ENCODE measurements around the gene SUN2. TPM values are rescaled to one million over a fixed set of nuclear protein-coding genes. Genes with fewer than 3 reads are reported as not detected.

Gene SUN2
- total RNA-seq, 1 donor from 2014 or later: 70.5 TPM

DNA sequence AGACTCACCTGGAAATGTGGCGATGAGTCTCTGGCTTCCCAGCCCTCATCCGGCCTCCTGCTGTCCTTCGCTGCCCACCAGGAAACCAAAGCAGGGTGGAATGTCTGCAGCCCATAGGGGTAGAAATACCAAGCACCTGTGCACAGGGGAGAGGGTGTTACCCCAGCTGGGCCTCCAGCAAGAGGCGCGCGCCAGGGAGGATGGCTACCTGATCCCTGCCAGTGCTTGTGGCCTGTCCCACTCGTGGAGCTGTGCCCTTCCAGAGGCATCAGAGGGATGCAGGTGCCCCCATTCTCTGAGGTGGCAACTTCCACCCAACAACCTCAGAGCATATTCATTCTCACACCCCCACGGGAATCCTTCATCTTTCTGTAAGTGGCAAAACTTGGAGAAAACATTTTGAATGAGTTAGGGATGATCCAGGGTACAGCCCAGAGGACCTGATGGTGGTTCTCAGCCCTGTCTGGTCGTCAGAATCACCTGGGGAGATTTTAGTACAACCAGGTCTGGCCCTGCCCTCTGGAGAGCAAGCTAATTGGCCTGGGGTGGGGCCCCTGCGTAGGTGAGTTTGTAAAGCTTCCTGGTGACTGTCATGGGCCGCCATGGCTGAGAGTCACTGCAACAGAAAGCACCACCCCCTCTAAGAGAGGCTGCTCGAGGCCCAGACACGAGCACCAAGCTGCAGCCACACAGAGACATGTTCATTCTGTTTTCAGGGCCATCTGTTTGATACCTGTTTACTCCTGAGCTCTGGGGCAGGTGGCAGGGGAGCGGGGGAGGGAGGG is 9.9 kb downstream of the SUN2 start:
- Mint-ChIP-seq H3K27ac (no peak overlapping the region), H3K4me1 (ENCODE audit: unreplicated experiment) (no peaks in the 10 kb centered on the region), H3K4me3 (no peak overlapping the region), H3K36me3 (peaks cover 8% of the 10 kb centered on the region), H3K27me3 (no peaks in the 10 kb centered on the region), H3K9me3 (no peaks in the 10 kb centered on the region)
- no peak for TF ChIP-seq CTCF (conservative IDR thresholded peaks at IDR 0.05)
- DNase-seq (ENCODE audit: extremely low spot score, unreplicated experiment): no peak

DNA sequence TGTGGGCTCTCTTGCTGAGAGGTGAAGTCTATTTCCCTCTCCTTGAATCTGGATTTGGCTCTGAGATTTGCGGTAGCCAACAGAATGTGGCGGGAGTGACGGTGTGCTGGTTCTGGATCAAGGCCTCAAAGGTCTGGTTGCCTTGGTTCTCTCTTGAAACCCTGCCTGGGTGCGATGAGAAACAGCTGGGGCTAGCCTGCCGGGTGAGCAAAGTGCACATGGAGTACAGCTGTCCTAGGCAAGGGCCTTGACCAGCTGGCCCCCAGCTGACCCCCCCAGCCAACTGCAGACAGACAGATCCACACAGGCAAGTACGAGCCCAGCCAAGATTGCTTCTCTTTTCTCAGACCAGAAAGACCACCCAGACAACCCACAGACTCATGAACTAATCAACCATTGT is 10.8 kb downstream of the SUN2 start:
- Mint-ChIP-seq H3K4me3 (no peak overlapping the region), H3K27ac (peak overlapping the region; percentile 34), H3K36me3 (peaks cover 8% of the 10 kb centered on the region), H3K27me3 (no peaks in the 10 kb centered on the region), H3K4me1 (ENCODE audit: unreplicated experiment) (no peaks in the 10 kb centered on the region), H3K9me3 (no peaks in the 10 kb centered on the region)
- DNase-seq (ENCODE audit: extremely low spot score, unreplicated experiment): no peak
- TF ChIP-seq CTCF (conservative IDR thresholded peaks at IDR 0.05): no peak

- no peak overlapping the region for H3K27ac Mint-ChIP-seq
Observed at GRCh38 chr22:38742176-38742942, 13.4 kb downstream of the SUN2 start.

GRCh38 chr22:38741576-38741975 is 14.2 kb downstream of the SUN2 start:
- no peaks in the 10 kb centered on the region for H3K9me3 Mint-ChIP-seq
- H3K4me1 Mint-ChIP-seq (ENCODE audit: unreplicated experiment): no peaks in the 10 kb centered on the region
- no peak overlapping the region for H3K4me3 Mint-ChIP-seq
- no peaks in the 10 kb centered on the region for H3K27me3 Mint-ChIP-seq
- peaks cover 9% of the 10 kb centered on the region for H3K36me3 Mint-ChIP-seq
- DNase-seq (ENCODE audit: extremely low spot score, unreplicated experiment): no peak
- no peak for TF ChIP-seq CTCF (conservative IDR thresholded peaks at IDR 0.05)
- no peak overlapping the region for H3K27ac Mint-ChIP-seq

More at GRCh38 chr22:38742176-38742942, 13.4 kb downstream of the SUN2 start:
- no peaks in the 10 kb centered on the region for H3K27me3 Mint-ChIP-seq
- no peak for DNase-seq (ENCODE audit: extremely low spot score, unreplicated experiment)
- no peaks in the 10 kb centered on the region for H3K9me3 Mint-ChIP-seq
- no peak overlapping the region for H3K4me3 Mint-ChIP-seq
- H3K4me1 Mint-ChIP-seq (ENCODE audit: unreplicated experiment): no peaks in the 10 kb centered on the region
- TF ChIP-seq CTCF (conservative IDR thresholded peaks at IDR 0.05): no peak
- peaks cover 7% of the 10 kb centered on the region for H3K36me3 Mint-ChIP-seq

DNA sequence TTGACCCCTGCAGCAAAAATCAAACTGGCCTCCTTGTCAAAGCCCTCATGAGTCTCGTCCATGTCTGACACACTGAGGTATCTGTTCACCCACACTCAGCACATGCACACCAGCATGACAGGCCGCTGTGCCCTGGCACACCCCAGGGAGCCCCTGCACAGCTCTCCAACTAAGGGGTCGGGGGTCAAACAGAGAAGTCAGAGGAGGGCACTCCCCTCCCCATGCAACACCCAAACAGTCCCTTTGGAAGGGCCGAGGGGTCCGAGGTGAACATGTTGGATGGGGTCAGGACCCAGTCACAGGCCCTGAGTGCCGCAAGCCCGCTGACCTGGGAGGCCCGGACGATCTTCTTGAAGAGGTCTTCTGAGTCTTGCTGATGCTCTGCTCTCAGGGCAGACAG is 14.6 kb downstream of the SUN2 start:
- Mint-ChIP-seq H3K9me3 (no peaks in the 10 kb centered on the region), H3K4me3 (no peak overlapping the region), H3K4me1 (ENCODE audit: unreplicated experiment) (no peaks in the 10 kb centered on the region), H3K36me3 (peaks cover 9% of the 10 kb centered on the region), H3K27ac (no peak overlapping the region), H3K27me3 (no peaks in the 10 kb centered on the region)
- no peak for DNase-seq (ENCODE audit: extremely low spot score, unreplicated experiment)
- TF ChIP-seq CTCF (conservative IDR thresholded peaks at IDR 0.05): no peak
